ENCODE results near the gene OPCML.

DNA sequence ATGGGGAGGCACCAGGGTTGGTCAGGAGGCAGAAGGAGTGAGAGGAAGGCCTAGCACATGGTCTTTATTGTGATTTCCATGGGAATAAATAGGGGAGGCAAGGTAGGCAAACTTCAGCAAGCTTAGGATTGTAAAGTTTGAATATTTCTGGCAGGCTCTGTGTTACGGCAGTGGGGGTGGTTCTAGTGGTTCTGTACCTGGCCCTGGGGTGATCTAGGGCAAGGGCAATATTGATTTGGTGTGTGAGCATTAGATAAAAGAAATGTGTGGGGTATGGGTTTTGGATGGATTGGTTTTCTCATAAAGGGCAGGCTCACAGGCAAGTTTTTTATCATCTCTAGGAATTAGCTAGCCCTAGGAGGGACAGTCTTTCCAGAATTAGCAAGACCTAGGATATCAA lies 584.0 kb downstream of the OPCML start:
- TF ChIP-seq, protein P1, sequence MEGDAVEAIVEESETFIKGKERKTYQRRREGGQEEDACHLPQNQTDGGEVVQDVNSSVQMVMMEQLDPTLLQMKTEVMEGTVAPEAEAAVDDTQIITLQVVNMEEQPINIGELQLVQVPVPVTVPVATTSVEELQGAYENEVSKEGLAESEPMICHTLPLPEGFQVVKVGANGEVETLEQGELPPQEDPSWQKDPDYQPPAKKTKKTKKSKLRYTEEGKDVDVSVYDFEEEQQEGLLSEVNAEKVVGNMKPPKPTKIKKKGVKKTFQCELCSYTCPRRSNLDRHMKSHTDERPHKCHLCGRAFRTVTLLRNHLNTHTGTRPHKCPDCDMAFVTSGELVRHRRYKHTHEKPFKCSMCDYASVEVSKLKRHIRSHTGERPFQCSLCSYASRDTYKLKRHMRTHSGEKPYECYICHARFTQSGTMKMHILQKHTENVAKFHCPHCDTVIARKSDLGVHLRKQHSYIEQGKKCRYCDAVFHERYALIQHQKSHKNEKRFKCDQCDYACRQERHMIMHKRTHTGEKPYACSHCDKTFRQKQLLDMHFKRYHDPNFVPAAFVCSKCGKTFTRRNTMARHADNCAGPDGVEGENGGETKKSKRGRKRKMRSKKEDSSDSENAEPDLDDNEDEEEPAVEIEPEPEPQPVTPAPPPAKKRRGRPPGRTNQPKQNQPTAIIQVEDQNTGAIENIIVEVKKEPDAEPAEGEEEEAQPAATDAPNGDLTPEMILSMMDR (IDR thresholded peaks at IDR 0.05): no peak
- no peak for TF ChIP-seq POLR2A (IDR thresholded peaks at IDR 0.05)
